Hair follicle dermal papilla cell (primary cell): ENCODE measurements around the gene BPIFB4. TPM values are rescaled to one million over a fixed set of nuclear protein-coding genes. Genes with fewer than 3 reads are reported as not detected.

Experiments used
- total RNA-seq: library from RNA; depleted of rRNA; stranded (reverse); fragments of >200 nt; gene quantifications from 2 replicates; pipeline ENCODE4 v1.2.3, GENCODE V29; 2012

BPIFB4 gene
- total RNA-seq, result not detected in 2 replicates

GRCh38 chr20:33079259-33079658 is at the start of gene BPIFB4:
BPIFB4 (plus strand) TSS chr20:33079643; CDS start chr20:33081527, 1,884 bp downstream.

DNA sequence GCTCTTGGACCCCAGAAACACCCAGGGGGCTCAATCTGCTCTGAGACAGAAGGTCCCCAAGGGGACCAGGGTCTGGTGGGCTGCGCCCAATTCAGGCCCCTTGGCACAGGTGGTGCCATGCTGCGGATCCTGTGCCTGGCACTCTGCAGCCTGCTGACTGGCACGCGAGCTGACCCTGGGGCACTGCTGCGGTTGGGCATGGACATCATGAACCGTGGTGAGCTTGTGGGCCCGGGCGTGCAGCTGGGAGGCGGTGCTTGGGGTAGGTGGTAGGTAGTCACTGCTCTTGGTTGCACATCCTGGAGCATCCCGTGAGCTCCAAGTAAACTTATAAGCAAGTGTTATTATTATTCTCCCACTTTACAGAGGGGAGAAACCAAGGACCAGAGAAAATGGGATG is 47.9 kb upstream of the BPIFB4 start, which contains the start of gene BPIFB6:
Gene BPIFB6, plus strand, starts transcription at position 118 of the 400 bp plus-strand sequence. Its CDS starts 0 bp downstream, at position 118.

DNA sequence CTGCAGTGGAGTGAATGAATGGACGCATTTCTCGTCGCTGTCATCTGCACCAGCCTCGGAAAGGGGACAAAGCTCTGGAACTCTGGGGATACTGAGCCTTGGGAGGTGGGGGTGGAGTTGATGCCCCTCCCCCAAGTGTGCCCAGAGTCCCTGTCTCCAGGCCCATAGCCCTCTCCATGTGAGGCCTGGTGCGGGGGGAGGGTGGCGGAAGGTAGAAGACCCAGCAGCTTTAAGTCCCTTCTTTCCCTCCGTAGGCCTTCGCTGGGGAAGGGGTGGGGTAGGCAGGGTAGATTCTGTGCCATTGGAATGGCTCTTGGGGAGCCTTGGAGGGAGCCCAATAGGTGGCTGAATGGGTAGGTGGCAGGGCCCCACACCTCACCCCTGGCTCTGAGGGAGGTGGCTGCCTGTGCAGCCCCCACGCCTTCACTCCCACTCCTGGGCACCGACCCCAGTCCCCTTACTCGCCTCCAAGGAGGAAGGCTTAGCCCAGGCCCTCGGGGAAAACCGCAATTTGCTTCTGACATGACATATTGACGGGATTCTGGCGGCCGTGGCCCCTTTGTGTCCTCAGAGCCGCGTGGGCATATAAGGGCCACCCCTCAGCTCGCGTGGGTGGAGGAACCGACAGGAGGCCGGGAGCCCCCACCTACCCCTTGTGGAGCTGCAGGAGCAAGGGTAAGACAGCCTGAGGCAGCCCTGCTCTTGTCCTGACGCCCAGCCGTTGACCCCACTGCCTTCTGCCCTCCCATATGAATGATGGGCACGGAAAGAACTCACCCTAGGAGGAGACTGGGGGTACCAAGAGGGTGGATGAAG is 25.9 kb upstream of the BPIFB4 start, which contains the start of gene BPIFB3:
Gene BPIFB3, plus strand, starts transcription at position 613 of the 816 bp plus-strand sequence. CDS start 1,533 bp downstream, outside the sequence.

Other genes starting within 250 kb of the BPIFB4 start
- gene EFCAB8, start 220.7 kb upstream of the BPIFB4 start, total RNA-seq, result under 0.01 TPM in 1 of 2 replicates, not detected in the other
- gene SUN5, start 75.2 kb upstream of the BPIFB4 start, total RNA-seq, result not detected in 2 replicates
- not detected in 2 replicates for gene BPIFB2, start 71.9 kb upstream of the BPIFB4 start, total RNA-seq
- gene BPIFB6, start 48.0 kb upstream of the BPIFB4 start, total RNA-seq, result not detected in 2 replicates
- gene BPIFB3, start 25.7 kb upstream of the BPIFB4 start, total RNA-seq, result not detected in 2 replicates
- not detected in 2 replicates for gene BPIFA2, start 88.5 kb downstream of the BPIFB4 start, total RNA-seq
- gene BPIFA3, start 137.7 kb downstream of the BPIFB4 start, total RNA-seq, result not detected in 2 replicates
- gene BPIFA1, start 156.4 kb downstream of the BPIFB4 start, total RNA-seq, result not detected in 2 replicates
- gene BPIFB1, start 203.6 kb downstream of the BPIFB4 start, total RNA-seq, result not detected in 2 replicates